HepG2 (cell line): Measurements from ENCODE around the gene DPM1. TPM values are rescaled to one million over a fixed set of nuclear protein-coding genes. Genes with fewer than 3 reads are reported as not detected.

ENCODE experiments used
- ATF3 ChIP-seq: sonication (generic); formaldehyde crosslinking; IDR thresholded peaks from 2 replicates; pipeline ENCODE4 v1.4.0; 2020; ENCODE audit warnings: missing genetic modification reagents
- DPF2 ChIP-seq: sonication (generic); formaldehyde crosslinking; IDR thresholded peaks from 2 replicates; pipeline ENCODE4 v1.4.0; 2020; ENCODE audit warnings: mild to moderate bottlenecking, low read depth, missing genetic modification reagents, borderline replicate concordance
- EEA1 ChIP-seq: sonication (generic); formaldehyde crosslinking; IDR thresholded peaks from 2 replicates; pipeline ENCODE4 v1.5.1; 2020; ENCODE audit warnings: mild to moderate bottlenecking, missing genetic modification reagents, borderline replicate concordance
- FOXJ3 ChIP-seq: sonication (generic); formaldehyde crosslinking; IDR thresholded peaks from 2 replicates; pipeline ENCODE4 v1.4.0; 2020; ENCODE audit warnings: missing genetic modification reagents, mild to moderate bottlenecking, borderline replicate concordance
- GZF1 ChIP-seq: sonication (generic); formaldehyde crosslinking; IDR thresholded peaks from 2 replicates; pipeline ENCODE4 v1.5.1; 2020; ENCODE audit warnings: mild to moderate bottlenecking, missing genetic modification reagents
- HIVEP1 ChIP-seq: sonication (generic); formaldehyde crosslinking; IDR thresholded peaks from 2 replicates; pipeline ENCODE4 v1.4.0; 2020; ENCODE audit warnings: mild to moderate bottlenecking, missing genetic modification reagents
- JUN ChIP-seq: sonication (generic); formaldehyde crosslinking; IDR thresholded peaks from 2 replicates; pipeline ENCODE4 v1.4.0; 2020; ENCODE audit warnings: mild to moderate bottlenecking, missing genetic modification reagents
- MEIS2 ChIP-seq: sonication (generic); formaldehyde crosslinking; IDR thresholded peaks from 2 replicates; pipeline ENCODE4 v1.9.0; 2021; ENCODE audit warnings: mild to moderate bottlenecking, missing genetic modification reagents
- MZF1 ChIP-seq: sonication (generic); formaldehyde crosslinking; IDR thresholded peaks from 2 replicates; pipeline ENCODE4 v1.8.1; 2023; ENCODE audit warnings: mild to moderate bottlenecking, missing genetic modification reagents, borderline replicate concordance
- NCOA2 ChIP-seq: sonication (generic); formaldehyde crosslinking; IDR thresholded peaks from 2 replicates; pipeline ENCODE4 v1.8.0; 2022; ENCODE audit warnings: inconsistent platforms
- NR3C1 ChIP-seq: sonication (generic); formaldehyde crosslinking; IDR thresholded peaks from 2 replicates; pipeline ENCODE4 v1.4.0; 2020; ENCODE audit warnings: missing genetic modification reagents
- POGK ChIP-seq: sonication (generic); formaldehyde crosslinking; conservative IDR thresholded peaks from 2 replicates; pipeline ENCODE4 v1.8.0; 2022; ENCODE audit warnings: mild to moderate bottlenecking, moderate library complexity, missing genetic modification reagents
- RARA ChIP-seq: IDR thresholded peaks from 2 replicates; pipeline ENCODE4 v1.6.1; 2016; ENCODE audit warnings: missing genetic modification reagents, missing compliant biosample characterization
- SIN3A ChIP-seq: IDR thresholded peaks from 2 replicates; pipeline ENCODE4 v1.6.1; 2011; ENCODE audit warnings: low read depth, mild to moderate bottlenecking, control low read depth, low read length, borderline replicate concordance
- SIX4 ChIP-seq: sonication (generic); formaldehyde crosslinking; IDR thresholded peaks from 2 replicates; pipeline ENCODE4 v1.4.0; 2020; ENCODE audit warnings: missing genetic modification reagents
- TAF15 ChIP-seq: fragments of 200-400 bp; formaldehyde crosslinking; IDR thresholded peaks from one replicate; pipeline ENCODE4 v1.6.1; 2018; ENCODE audit warnings: mild to moderate bottlenecking, low read depth, low read length; ENCODE audit not compliant: poor library complexity, severe bottlenecking
- TGIF2 ChIP-seq: IDR thresholded peaks from 2 replicates; pipeline ENCODE4 v1.6.1; 2016; ENCODE audit warnings: control low read depth, missing compliant biosample characterization
- XRCC5 ChIP-seq: fragments of 200-400 bp; formaldehyde crosslinking; optimal IDR thresholded peaks from 2 replicates; pipeline ENCODE3; 2017; ENCODE audit warnings: mild to moderate bottlenecking, low read length
- ZBTB26 ChIP-seq: IDR thresholded peaks from 2 replicates; pipeline ENCODE4 v1.6.1; 2016; ENCODE audit warnings: missing compliant biosample characterization, missing genetic modification reagents, borderline replicate concordance
- ZFYVE20 ChIP-seq: sonication (generic); formaldehyde crosslinking; IDR thresholded peaks from 2 replicates; pipeline ENCODE4 v1.8.0; 2023; ENCODE audit warnings: low read depth, mild to moderate bottlenecking, moderate library complexity, missing genetic modification reagents, borderline replicate concordance
- ZNF264 ChIP-seq: sonication (generic); formaldehyde crosslinking; IDR thresholded peaks from 2 replicates; pipeline ENCODE4 v1.4.0; 2020; ENCODE audit warnings: missing genetic modification reagents
- ZNF589 ChIP-seq: sonication (generic); formaldehyde crosslinking; conservative IDR thresholded peaks from 2 replicates; pipeline ENCODE4 v1.8.0; 2022; ENCODE audit warnings: mild to moderate bottlenecking, moderate library complexity, missing genetic modification reagents
- ZNF780A ChIP-seq: sonication (generic); formaldehyde crosslinking; IDR thresholded peaks from 2 replicates; pipeline ENCODE4 v1.8.0; 2022; ENCODE audit warnings: mild to moderate bottlenecking, missing genetic modification reagents, moderate library complexity
- ZNF790 ChIP-seq: sonication (generic); formaldehyde crosslinking; IDR thresholded peaks from 2 replicates; pipeline ENCODE4 v1.8.0; 2022; ENCODE audit warnings: missing genetic modification reagents, mild to moderate bottlenecking, borderline replicate concordance
- ZNF83 ChIP-seq: sonication (generic); formaldehyde crosslinking; IDR thresholded peaks from 2 replicates; pipeline ENCODE4 v1.4.0; 2020; ENCODE audit warnings: missing genetic modification reagents, mild to moderate bottlenecking, borderline replicate concordance
- polyA plus RNA-seq, 8 experiments: library from polyadenylated mRNA; depleted of rRNA in 3 of 8; stranded (reverse) in 7 of 8; unstranded in 1 of 8; fragments of >200 nt; fragmentation: Illumina TruSeq in 4 of 8; extraction: Trizol in 4 of 8; gene quantifications; 2 replicates each; pipeline versions ENCODE4 v1.2.1 to v1.2.3, GENCODE V29; 2011 to 2016; ENCODE audit warnings: low read depth in 4 of 8, missing spikeins in 1 of 8, mixed read lengths in 1 of 8; ENCODE audit not compliant: insufficient read depth in 1 of 8
- total RNA-seq, 5 experiments: library from RNA; depleted of rRNA; stranded (reverse); fragments of >200 nt; fragmentation: Illumina TruSeq; extraction: Trizol; gene quantifications; 2 replicates each; pipeline ENCODE4 v1.2.3, GENCODE V29; 2016; ENCODE audit warnings: low read depth in 1 of 5
- TF ChIP-seq, protein P1 (sequence below): sonication (generic); formaldehyde crosslinking; IDR thresholded peaks from 2 replicates; pipeline ENCODE4 v1.8.0; 2022; ENCODE audit warnings: missing genetic modification reagents, low read depth, mild to moderate bottlenecking, borderline replicate concordance

The DPM1 gene
- total and polyA plus RNA-seq, 2 of the 13 experiments (the other 11 are each of a cell fraction or from before 2014, with no cell fraction given): 83.2 to 161 TPM

- 0 out of 2 replicates have a peak, but pooled peaks have one; percentile 12 for TF ChIP-seq NCOA2 (CRISPR knock-in tag)
- peak; percentile 13; the same call in 1 of the 2 replicates for TF ChIP-seq JUN (CRISPR knock-in tag)
- no peak; the same call in 1 of the 2 replicates for TF ChIP-seq ZNF589
- no peak for TF ChIP-seq XRCC5
- no peak for TF ChIP-seq TAF15
- peak; percentile 38; the same call in 1 of the 2 replicates for TF ChIP-seq RARA
- no peak for TF ChIP-seq ZBTB26 (CRISPR knock-in tag)
- TF ChIP-seq ZNF780A (CRISPR knock-in tag): peak; percentile 94
- peak; percentile 61 for TF ChIP-seq MEIS2
- TF ChIP-seq SIN3A: peak; percentile 91; the same call in 1 of the 2 replicates
- TF ChIP-seq DPF2 (CRISPR knock-in tag): no peak
- TF ChIP-seq ZFYVE20: no peak
- 0 out of 2 replicates have a peak, but pooled peaks have one; percentile 6 for TF ChIP-seq MZF1 (CRISPR knock-in tag)
- TF ChIP-seq ATF3: peak; percentile 66
- no peak for TF ChIP-seq ZNF790
- TF ChIP-seq EEA1: peak; percentile 78
- TF ChIP-seq FOXJ3 (CRISPR knock-in tag): peak; percentile 87
- TF ChIP-seq SIX4 (CRISPR knock-in tag): no peak
- TF ChIP-seq, protein P1, sequence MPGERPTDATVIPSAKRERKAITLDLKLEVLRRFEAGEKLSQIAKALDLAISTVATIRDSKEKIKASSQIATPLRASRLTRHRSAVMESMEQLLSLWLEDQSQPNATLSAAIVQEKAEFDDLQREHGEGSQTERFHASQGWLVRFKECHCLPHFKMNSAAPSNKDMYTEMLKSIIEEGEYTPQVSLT (CRISPR knock-in tag): no peak
- TF ChIP-seq TGIF2 (CRISPR knock-in tag): peak; percentile 6; the same call in 1 of the 2 replicates
- peak; percentile 78 for TF ChIP-seq POGK (CRISPR knock-in tag)
- TF ChIP-seq NR3C1 (CRISPR knock-in tag): 0 out of 2 replicates have a peak, but pooled peaks have one; percentile 38
- peak; percentile 81 for TF ChIP-seq ZNF264 (CRISPR knock-in tag)
- TF ChIP-seq ZNF83: peak; percentile 49; the same call in 1 of the 2 replicates
- TF ChIP-seq GZF1 (CRISPR knock-in tag): no peak
- TF ChIP-seq HIVEP1 (CRISPR knock-in tag): peak; percentile 66; the same call in 1 of the 2 replicates
These were observed 547 bp upstream of the DPM1 start, which contains the start of gene MOCS3 (continued) for GRCh38 chr20:50958615-50959542.
